ENCODE data around the gene PTHLH.

DNA sequence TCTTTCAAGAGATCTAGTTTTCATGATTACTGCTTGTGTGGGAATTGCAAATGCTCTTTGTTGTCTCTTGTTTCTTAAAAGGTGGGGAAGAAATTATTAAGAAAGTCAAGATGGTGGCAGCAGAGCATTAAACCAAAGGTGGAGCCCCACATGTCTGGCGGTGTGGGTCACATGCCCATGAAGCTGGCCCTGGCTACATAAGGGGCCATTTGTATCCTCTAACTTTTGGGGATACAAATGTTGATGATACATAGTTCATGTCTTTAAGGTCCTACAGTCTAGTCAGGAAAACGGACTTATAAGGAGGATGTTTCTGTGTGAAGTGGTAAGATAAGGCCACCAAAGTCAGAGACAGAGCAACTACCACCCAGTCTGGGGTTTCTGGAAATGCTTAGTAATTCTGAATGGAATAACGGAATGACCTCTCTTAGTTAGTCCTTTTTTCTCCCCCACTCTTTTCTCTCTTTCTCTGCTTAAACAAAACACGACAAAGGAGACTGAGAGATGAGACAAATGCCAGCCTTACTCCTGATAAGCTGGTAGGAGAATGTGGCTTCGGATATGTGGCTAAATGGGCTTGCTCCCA, 39.9 kb upstream of the PTHLH start:
- TF ChIP-seq, protein P1, sequence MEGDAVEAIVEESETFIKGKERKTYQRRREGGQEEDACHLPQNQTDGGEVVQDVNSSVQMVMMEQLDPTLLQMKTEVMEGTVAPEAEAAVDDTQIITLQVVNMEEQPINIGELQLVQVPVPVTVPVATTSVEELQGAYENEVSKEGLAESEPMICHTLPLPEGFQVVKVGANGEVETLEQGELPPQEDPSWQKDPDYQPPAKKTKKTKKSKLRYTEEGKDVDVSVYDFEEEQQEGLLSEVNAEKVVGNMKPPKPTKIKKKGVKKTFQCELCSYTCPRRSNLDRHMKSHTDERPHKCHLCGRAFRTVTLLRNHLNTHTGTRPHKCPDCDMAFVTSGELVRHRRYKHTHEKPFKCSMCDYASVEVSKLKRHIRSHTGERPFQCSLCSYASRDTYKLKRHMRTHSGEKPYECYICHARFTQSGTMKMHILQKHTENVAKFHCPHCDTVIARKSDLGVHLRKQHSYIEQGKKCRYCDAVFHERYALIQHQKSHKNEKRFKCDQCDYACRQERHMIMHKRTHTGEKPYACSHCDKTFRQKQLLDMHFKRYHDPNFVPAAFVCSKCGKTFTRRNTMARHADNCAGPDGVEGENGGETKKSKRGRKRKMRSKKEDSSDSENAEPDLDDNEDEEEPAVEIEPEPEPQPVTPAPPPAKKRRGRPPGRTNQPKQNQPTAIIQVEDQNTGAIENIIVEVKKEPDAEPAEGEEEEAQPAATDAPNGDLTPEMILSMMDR (IDR thresholded peaks at IDR 0.05 in 2 of 3, conservative IDR thresholded peaks at IDR 0.05 in 1 of 3; ENCODE audit: control insufficient read depth in 2 of 3, extremely low read depth in 1 of 3, insufficient read depth in 1 of 3, low read depth in 3 of 3, low read length in 3 of 3): no peak
- TF ChIP-seq ZNF24 (IDR thresholded peaks at IDR 0.05) (no peak), POLR2A (IDR thresholded peaks at IDR 0.05; ENCODE audit: low read depth, low read length) (no peak), EP300 (IDR thresholded peaks at IDR 0.05; ENCODE audit: borderline replicate concordance in 1 of 2, control insufficient read depth in 1 of 2, low read depth in 2 of 2, low read length in 2 of 2) (no peak), SMAD1 (IDR thresholded peaks at IDR 0.05; ENCODE audit: low read depth, partially characterized antibody) (no peak), POLR2AphosphoS5 (IDR thresholded peaks at IDR 0.05; ENCODE audit: low read length) (no peak), MXI1 (IDR thresholded peaks at IDR 0.05; ENCODE audit: low read depth, low read length) (no peak), CBX5 (IDR thresholded peaks at IDR 0.05; ENCODE audit: low read depth) (no peak), SP1 (IDR thresholded peaks at IDR 0.05; ENCODE audit: low read depth, low read length) (no peak), ZZZ3 (IDR thresholded peaks at IDR 0.05; ENCODE audit: control insufficient read depth, insufficient read length, low read depth) (no peak), SIN3A (IDR thresholded peaks at IDR 0.05; ENCODE audit: low read depth, low read length) (no peak)
- TF ChIP-seq, protein P2, sequence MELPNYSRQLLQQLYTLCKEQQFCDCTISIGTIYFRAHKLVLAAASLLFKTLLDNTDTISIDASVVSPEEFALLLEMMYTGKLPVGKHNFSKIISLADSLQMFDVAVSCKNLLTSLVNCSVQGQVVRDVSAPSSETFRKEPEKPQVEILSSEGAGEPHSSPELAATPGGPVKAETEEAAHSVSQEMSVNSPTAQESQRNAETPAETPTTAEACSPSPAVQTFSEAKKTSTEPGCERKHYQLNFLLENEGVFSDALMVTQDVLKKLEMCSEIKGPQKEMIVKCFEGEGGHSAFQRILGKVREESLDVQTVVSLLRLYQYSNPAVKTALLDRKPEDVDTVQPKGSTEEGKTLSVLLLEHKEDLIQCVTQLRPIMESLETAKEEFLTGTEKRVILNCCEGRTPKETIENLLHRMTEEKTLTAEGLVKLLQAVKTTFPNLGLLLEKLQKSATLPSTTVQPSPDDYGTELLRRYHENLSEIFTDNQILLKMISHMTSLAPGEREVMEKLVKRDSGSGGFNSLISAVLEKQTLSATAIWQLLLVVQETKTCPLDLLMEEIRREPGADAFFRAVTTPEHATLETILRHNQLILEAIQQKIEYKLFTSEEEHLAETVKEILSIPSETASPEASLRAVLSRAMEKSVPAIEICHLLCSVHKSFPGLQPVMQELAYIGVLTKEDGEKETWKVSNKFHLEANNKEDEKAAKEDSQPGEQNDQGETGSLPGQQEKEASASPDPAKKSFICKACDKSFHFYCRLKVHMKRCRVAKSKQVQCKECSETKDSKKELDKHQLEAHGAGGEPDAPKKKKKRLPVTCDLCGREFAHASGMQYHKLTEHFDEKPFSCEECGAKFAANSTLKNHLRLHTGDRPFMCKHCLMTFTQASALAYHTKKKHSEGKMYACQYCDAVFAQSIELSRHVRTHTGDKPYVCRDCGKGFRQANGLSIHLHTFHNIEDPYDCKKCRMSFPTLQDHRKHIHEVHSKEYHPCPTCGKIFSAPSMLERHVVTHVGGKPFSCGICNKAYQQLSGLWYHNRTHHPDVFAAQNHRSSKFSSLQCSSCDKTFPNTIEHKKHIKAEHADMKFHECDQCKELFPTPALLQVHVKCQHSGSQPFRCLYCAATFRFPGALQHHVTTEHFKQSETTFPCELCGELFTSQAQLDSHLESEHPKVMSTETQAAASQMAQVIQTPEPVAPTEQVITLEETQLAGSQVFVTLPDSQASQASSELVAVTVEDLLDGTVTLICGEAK (IDR thresholded peaks at IDR 0.05; ENCODE audit: borderline replicate concordance): no peak
- TF ChIP-seq, protein P3, sequence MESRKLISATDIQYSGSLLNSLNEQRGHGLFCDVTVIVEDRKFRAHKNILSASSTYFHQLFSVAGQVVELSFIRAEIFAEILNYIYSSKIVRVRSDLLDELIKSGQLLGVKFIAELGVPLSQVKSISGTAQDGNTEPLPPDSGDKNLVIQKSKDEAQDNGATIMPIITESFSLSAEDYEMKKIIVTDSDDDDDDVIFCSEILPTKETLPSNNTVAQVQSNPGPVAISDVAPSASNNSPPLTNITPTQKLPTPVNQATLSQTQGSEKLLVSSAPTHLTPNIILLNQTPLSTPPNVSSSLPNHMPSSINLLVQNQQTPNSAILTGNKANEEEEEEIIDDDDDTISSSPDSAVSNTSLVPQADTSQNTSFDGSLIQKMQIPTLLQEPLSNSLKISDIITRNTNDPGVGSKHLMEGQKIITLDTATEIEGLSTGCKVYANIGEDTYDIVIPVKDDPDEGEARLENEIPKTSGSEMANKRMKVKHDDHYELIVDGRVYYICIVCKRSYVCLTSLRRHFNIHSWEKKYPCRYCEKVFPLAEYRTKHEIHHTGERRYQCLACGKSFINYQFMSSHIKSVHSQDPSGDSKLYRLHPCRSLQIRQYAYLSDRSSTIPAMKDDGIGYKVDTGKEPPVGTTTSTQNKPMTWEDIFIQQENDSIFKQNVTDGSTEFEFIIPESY (IDR thresholded peaks at IDR 0.05): no peak
- TF ChIP-seq, protein P4, sequence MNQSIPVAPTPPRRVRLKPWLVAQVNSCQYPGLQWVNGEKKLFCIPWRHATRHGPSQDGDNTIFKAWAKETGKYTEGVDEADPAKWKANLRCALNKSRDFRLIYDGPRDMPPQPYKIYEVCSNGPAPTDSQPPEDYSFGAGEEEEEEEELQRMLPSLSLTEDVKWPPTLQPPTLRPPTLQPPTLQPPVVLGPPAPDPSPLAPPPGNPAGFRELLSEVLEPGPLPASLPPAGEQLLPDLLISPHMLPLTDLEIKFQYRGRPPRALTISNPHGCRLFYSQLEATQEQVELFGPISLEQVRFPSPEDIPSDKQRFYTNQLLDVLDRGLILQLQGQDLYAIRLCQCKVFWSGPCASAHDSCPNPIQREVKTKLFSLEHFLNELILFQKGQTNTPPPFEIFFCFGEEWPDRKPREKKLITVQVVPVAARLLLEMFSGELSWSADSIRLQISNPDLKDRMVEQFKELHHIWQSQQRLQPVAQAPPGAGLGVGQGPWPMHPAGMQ (IDR thresholded peaks at IDR 0.05; ENCODE audit: borderline replicate concordance): no peak

Measured in GM12878 (cell line).